GM19438 (cell line): ENCODE data around the gene SIN3B.

Experiments used
- ATAC-seq: cut with Tn5 transposase; IDR thresholded peaks from one replicate; pipeline ENCODE4 v1.9.1; 2021; ENCODE audit warnings: low read depth; ENCODE audit not compliant: unreplicated experiment

The SIN3B gene

DNA sequence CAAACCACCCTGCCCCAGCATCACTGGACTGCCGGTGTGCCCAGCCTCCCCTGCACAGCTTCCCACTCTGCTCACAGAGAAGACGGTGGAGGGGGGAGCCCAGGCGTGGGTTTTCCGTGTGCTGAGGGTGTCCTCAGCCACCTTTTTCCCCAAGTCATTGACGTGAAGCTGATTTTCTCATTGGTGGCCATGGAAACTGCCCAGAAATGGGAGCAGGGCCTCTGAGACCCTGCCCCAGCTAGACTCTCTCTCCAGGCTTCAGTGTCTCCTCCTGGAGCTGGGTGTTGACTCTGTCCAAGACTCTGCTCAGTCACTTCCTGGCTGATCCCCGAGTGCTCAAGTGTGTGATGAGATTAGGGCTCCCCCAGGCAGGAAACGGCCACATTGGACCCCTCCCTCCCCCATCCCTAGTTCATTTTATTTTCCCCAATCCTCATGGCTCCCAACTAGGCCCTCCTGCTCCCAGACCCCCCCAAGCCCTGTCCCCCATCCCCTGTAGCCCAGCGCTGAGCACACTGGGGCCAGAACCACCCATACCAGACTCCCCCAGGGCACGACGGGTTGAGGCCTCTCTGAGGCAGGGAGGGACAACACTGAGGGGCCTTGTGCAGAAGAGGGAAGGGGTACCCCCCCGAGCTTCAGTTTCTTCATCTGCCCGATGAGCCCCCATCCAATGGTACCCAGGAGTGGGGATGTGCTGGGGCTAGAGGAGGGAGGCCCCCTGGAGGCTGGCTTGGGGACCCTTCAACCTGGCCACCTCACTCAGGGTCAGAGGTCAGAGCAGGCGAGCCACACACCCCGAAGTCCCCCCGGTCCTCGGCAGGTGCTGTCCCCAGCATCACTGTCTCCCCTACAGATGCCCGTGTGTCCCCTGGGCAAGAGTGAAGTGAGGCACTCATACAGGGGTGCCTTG lies 58.4 kb downstream of the SIN3B start:
- no peak for ATAC-seq

DNA sequence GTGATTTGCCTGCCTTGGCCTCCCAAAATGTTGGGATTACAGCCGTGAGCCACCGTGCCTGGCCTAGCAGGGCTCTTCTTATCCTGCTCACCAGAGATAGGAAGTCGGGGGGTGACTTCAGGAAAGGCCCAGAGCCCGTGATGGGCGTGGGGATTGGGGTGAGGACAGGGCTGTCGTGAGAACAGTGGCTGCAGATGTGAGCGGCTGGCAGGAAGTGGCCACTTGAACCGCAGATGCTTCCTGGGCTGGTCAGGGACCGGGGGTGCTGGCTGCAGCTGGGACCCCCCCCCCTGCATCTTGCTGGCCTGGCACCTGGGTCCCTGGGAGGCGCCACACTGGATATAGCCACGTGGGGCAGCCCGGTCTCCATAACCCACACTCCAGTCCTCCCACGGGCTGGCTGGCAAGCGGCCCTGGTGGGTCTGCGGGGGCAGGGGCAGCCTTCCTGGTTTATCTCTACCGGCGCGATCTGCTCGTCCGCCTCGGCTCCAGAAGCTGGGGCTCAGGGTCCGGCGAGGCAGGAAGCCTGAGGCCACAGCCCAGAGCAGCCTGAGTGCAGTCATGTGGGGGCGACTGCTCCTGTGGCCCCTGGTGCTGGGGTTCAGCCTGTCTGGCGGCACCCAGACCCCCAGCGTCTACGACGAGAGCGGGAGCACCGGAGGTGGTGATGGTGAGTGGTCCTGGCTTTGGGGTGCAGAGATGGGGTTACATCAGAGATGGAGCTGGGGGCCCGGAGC lies 59.6 kb downstream of the SIN3B start, which contains the start of gene F2RL3:
Gene F2RL3 (plus strand): TSS at position 371 of the 737 bp plus-strand sequence. CDS start 191 bp downstream, at position 562.
- peak; percentile 49 for ATAC-seq

DNA sequence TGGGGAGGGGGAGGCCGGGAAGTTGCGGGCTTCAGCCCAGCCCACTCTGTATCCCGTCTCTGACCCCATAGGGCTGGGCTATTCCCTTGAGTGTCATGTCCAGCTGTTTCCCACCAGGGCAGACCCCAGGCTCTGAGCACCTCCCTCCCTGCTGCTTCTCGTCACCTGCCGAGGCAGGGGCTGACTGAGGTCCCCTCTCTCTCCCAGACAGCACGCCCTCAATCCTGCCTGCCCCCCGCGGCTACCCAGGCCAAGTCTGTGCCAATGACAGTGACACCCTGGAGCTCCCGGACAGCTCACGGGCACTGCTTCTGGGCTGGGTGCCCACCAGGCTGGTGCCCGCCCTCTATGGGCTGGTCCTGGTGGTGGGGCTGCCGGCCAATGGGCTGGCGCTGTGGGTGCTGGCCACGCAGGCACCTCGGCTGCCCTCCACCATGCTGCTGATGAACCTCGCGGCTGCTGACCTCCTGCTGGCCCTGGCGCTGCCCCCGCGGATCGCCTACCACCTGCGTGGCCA lies 60.2 kb downstream of the SIN3B start:
- peak; percentile 3 for ATAC-seq

DNA sequence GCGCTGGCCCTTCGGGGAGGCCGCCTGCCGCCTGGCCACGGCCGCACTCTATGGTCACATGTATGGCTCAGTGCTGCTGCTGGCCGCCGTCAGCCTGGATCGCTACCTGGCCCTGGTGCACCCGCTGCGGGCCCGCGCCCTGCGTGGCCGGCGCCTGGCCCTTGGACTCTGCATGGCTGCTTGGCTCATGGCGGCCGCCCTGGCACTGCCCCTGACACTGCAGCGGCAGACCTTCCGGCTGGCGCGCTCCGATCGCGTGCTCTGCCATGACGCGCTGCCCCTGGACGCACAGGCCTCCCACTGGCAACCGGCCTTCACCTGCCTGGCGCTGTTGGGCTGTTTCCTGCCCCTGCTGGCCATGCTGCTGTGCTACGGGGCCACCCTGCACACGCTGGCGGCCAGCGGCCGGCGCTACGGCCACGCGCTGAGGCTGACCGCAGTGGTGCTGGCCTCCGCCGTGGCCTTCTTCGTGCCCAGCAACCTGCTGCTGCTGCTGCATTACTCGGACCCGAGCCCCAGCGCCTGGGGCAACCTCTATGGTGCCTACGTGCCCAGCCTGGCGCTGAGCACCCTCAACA lies 60.8 kb downstream of the SIN3B start:
- ATAC-seq: no peak

DNA sequence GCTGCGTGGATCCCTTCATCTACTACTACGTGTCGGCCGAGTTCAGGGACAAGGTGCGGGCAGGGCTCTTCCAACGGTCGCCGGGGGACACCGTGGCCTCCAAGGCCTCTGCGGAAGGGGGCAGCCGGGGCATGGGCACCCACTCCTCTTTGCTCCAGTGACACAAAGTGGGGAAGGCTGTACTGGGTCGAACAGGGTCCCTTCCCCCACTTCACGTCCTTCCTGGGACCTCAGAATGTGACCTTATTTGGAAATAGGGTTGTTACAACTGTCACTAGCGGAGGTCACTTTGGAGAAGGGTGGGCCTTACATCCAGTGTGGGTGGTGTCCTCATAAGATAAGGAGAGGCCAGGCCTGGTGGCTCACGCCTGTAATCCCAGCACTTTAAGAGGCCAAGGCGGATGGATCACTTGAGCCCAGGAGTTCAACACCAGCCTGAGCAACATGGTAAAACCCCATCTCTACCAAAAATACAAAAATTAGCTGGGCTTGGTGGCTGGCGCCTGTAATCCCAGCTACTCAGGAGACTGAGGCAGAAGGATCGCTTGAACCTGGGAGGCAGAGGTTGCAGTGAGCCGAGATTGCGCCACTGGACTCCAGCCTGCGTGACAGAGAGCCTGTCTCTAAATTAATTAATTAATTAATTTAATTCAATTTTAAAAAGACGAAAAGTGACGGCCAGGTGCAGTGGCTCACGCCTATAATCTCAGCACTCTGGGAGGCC lies 61.4 kb downstream of the SIN3B start:
- ATAC-seq: no peak

DNA sequence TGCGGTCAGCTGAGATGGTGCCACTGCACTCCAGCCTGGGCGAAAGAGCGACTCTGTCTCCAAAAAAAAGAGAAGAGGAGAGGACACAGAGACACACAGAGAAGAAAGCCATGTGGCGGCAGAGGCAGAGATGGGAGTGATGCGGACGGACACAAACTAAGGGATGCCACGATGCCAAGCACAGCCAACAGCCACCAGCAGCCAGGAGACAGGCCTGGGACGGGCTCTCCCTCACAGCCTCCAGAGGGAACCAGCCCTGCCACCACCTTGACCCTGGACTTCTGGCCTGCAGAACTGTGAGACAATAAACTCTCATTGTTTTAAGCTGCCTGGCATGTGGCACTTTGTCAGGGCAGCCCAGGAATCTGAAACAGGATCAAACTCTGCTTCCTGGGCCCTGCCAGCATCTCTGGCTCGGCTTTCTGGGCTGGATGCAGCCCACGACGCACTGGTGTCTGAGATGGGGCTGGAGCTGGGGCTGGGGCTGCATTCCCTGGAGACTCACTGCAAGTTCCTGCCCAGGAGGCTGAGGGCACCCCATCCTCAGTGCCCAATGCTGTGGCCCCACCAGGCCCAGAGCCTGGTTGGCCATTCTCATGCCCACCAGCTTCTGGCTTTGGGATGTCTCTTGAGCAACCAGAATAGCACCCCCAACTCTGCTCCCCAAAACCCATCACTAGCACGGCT lies 62.6 kb downstream of the SIN3B start:
- ATAC-seq: no peak

DNA sequence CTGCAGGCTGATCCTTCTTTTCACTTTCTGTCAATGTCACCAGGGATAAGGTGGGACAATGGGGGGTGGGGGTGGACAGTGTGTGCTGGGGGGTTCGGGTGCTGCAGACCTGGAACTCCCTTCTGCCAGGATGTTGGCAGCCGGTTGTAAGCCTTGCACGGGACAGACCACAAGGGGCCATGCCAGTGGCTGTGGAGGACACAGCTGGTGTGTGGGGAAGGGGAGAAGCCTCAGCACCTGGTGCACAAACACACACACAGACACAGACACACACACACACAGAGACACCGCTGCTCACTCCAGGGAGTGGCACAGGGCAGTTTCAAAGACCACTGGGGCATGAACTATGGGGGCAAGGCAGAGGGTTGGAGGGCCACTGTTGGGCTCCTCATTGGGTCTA lies 63.2 kb downstream of the SIN3B start:
- no peak for ATAC-seq

DNA sequence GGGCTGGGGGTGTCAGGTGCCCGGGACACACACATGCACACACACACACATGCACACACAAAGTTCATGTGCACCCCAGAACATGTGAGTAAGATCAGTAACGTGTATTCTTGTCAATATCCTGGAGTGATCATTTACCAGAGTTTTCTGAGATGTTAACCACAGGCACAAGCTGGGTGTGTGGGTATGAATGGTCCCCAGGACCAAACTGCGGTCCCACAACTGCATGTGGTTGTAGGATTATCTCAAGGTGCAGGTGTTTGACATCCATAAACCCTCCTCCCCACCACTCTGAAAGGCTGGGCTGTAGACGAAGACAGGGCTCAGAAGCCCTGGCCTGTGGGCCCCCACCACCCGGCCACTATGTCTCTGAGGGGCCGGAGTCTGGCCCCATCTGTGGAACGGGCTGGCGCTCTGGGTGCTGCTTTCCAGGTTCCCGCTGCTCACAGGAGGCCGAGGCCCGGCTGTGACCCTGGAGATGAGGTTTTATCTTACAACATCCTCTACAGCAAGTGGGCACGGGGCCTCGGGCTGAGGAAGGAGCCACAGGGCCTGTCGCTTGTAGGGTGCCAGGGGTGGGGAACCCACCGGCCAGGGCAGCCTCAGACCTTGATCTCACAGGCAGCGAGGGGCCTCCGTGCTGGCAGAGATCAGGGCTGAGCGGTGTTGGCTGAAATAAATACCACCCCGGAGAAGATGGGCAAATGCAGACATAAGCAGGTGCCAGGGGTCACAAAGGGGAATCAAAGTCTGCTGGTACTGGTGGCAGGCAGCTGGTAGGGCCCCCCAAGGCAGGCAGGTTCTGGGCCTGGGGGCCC lies 63.9 kb downstream of the SIN3B start:
- ATAC-seq: no peak

DNA sequence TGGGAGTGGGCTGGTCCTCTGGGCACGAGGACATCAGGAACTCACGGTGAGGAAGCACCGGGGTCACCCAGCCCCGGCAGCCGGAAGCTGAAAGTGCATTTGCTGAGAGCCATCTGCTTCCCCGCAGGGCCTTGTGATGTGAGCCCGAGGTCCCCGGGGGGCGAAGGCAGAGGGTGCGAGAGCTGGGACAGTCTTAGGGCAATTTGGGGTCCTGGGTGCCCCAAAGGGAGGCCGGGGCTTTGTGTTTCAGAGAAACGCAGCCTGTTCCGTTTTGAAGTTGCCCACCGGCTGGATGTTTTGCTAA lies 64.4 kb downstream of the SIN3B start:
- no peak for ATAC-seq

DNA sequence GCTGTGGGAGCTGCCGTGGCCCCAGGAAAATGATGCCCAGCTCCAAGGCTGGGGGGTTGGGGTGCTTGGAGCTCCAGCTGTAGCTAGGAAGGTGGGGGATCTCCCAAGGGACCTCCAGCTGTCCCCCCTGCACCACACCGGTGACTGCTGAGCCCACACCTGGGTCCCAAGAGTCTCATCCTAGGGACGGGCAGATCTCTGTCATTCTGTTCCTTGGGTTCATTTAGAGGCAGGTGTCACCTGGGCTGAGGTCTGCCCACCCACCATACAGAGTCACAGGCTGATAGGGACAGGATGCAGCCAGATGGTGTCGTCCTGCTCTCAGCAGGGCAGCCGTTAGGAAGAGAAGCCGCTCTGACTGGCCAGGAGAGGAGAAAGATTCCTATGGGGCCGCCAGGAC lies 64.9 kb downstream of the SIN3B start:
- no peak for ATAC-seq

DNA sequence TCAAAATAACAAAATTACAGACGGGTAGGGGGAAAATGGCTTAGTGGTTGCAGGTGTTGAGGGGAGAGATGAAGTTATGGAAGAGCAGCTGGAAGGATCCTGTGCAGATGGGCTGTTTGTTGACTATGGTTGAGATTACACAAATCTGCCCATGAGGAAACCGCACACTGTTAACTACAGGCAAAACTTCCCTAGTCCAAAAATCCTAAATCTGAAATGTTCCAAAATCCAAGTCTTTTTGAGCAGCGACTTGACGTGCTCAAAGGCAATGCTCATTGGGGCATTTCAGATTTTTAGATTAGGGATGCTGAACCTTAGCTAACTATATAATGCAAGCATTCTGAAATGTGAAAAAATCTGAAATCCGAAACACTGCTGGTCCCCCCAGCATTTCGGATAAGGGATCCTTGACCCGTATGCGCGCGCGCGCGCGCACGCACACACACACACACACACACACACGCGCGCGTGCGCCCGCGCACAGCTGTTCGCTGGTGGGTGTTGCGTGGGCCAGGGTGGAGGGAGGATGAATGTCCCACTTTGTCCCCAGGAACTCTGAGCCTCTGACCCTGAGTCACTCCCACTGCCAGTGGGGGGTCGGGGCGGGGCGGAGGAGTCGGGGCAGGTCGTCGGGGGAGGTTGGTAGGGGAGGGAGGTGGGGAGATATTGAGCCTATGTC lies 66.4 kb downstream of the SIN3B start:
- ATAC-seq: no peak

DNA sequence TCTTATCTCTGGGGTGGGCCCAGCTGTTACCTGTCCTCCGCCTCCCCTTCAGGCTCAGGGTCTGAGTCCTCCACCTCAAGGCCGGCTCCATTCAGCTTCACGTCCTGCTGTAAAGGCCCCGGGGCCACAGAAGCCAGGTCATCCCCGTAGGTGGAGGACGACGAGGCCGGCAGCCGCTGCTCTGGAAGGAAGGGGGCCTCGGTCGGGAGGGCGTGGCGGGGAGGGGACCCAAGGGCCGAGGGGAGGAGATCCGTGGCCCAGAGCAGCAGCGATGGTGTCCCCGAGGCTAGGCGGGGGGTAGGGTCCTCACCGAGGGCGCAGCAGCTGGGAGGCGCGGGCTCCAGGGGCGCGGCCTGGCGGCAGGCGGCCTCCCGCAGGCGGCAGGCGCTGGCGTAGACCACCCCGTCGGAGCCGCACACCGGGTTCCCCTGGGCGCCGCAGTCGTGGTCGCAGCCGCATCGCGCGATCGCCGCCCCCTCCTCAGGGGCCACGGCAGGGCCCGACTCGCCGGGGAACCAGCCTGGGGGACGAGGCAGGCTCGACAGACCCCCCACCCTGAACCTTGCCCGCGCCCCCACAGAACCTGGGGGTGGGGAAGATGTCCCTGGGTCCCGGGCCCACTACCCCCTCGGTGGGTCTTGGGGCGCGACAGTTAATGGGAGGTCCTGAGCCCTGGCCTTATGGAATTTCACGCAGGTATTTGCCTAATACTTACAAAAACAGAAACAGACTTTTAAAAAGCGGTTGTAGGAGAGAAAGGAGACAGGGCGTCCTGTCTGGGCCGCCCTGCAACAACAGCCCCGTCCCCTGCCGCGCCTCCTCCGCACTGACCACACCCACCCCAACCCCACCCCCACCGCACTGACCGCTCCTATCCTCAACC lies 67.2 kb downstream of the SIN3B start:
- no peak for ATAC-seq

DNA sequence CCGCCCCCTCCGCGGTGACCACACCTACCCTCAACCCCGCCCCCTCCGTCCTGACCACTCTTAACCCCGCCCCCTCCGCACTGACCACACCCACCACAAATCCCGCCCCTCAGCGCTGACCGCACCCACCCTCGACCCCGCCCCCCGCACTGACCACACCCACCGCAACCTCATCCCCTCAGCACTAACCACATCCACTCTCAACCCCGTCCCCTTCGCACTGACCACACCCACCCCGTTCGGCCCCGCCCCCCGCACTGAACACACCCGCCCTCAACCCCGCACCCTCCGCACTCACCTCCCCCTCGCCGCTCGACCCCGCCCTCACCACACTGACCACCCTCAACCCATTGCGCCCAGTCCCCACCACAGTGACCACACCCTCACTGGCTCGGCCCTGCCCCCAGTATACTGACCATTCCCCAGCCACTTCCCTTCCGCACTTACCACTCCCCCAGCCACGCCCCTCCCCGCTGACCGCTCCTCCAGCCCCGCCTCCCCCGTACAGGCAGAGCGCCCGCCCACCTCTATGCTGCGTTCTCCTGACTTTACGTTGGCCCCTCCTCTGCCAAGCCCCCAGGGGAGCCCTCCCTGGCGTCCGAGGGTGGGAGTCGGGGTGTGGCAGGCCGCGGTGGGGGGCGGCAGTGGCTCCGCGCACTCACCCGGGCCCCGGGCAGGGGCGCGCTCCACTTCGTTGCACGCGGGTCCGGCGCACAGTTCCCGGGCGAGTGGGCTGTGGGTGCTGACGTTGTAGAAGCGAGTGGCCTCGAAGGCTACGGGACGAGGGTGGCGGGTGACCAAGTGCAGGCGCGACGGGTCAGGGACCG lies 68.0 kb downstream of the SIN3B start:
- peak; percentile 42 for ATAC-seq

DNA sequence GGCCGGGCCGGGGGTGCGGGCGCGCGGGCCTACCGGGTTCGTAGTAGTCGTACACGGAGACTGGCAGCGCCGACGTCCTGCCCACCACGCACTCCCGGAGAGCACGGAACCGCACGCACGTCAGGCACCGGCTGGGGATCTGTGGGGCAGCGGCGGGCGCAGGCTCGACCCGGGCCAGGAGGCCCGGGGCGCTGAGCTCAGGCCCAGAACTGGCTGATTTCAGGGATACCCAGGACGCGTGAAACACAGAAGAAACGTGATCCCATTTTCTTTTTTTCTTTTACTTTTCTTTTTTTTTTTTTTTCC lies 68.6 kb downstream of the SIN3B start:
- ATAC-seq: no peak

DNA sequence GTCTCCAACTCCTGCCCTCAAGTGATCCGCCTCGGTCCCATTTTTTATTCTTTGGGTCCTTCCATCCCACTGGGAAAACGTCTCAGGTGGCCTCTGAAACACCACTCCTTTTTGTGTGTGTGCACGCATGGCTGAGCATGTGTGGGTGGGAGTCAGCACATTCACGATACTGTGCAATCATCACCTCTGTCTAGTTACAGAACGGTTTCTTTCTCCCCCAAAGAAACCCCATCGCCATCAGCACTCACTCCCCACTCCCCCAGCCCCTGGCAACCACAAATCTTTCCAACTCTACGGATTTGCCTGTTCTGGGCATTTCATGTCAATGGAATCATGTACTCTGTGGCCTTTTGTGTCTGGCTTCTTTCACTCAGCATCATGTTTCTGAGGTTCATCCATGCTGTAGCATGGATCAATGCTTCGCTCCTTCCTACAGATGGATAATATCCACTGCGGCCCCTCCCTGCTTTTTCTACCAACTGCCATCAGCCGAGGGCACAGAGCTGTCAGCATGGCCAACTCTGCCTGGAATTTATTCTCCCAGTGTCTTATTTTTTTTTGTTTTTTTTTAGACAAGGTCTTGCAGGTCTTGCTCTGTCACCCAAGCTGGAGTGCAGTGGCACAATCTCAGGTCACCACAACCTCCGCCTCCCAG lies 69.3 kb downstream of the SIN3B start:
- no peak for ATAC-seq

DNA sequence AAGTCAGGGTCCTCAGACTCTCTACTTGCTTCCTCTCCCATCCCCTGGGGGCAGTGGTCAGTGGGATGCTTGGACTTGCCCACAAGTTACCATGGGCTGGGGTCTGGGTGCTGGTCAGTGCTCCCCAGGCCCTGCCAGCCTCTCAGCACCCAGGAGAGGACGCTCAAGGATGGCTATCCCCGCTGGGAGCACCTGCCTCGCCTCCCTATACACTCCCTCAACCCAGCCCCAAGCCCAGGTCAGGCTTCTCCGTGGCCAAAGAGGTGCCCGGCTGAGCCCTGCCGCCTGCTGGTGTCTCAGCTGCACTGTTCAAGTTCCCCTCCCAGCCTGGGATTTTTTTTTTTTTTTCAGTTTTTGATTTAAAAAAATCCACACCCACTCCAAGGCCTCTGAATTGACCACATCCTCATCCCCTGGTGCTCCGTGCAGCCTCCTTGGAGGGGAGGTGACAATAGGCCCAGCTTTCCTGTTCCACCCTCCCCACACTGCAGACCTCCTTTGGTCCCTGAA lies 70.4 kb downstream of the SIN3B start:
- ATAC-seq: no peak
